ENCODE results near the gene TCHHL1.

Gene TCHHL1
- 0 to 0.24 (median 0) reads per million in 4 experiments for total RNA-seq

- no peak for DNase-seq
These were observed at the start of gene TCHHL1 for GRCh38 chr1:152089014-152089674. TCHHL1 (minus strand) TSS chr1:152089064; CDS start chr1:152088143, 921 bp downstream.

- DNase-seq: no peak
These were observed 48.4 kb upstream of the TCHHL1 start for GRCh38 chr1:152137215-152137614.

GRCh38 chr1:152130186-152130585, 41.3 kb upstream of the TCHHL1 start:
- no peak for DNase-seq

- no peak for DNase-seq
These were observed 38.8 kb upstream of the TCHHL1 start for GRCh38 chr1:152127673-152128072.

- DNase-seq: no peak
These were observed 37.1 kb upstream of the TCHHL1 start for GRCh38 chr1:152125834-152126443.

- no peak for DNase-seq
These were observed 30.1 kb upstream of the TCHHL1 start for GRCh38 chr1:152118915-152119314.

GRCh38 chr1:152115344-152115743, 26.5 kb upstream of the TCHHL1 start, which contains the start of gene TCHH:
TCHH (minus strand) TSS chr1:152115444; CDS start chr1:152114080, 1,364 bp downstream.
- no peak for DNase-seq

GRCh38 chr1:152112885-152113432, 24.1 kb upstream of the TCHHL1 start:
- DNase-seq: no peak

GRCh38 chr1:152112101-152112884, 23.4 kb upstream of the TCHHL1 start:
- no peak for DNase-seq

GRCh38 chr1:152111515-152111968, 22.7 kb upstream of the TCHHL1 start:
- no peak for DNase-seq

GRCh38 chr1:152110860-152111514, 22.1 kb upstream of the TCHHL1 start:
- DNase-seq: no peak

GRCh38 chr1:152110365-152110859, 21.5 kb upstream of the TCHHL1 start:
- DNase-seq: no peak

- DNase-seq: no peak
These were observed 21.1 kb upstream of the TCHHL1 start for GRCh38 chr1:152109998-152110294.

- DNase-seq: no peak
These were observed 20.6 kb upstream of the TCHHL1 start for GRCh38 chr1:152109231-152109997.

GRCh38 chr1:152108882-152109222, 20.0 kb upstream of the TCHHL1 start:
- DNase-seq: no peak

GRCh38 chr1:152107984-152108881, 19.4 kb upstream of the TCHHL1 start:
- no peak for DNase-seq

GRCh38 chr1:152107031-152107983, 18.4 kb upstream of the TCHHL1 start:
- DNase-seq: no peak

- DNase-seq: no peak
These were observed 16.0 kb upstream of the TCHHL1 start for GRCh38 chr1:152104854-152105253.

- no peak for DNase-seq
These were observed 8.1 kb upstream of the TCHHL1 start for GRCh38 chr1:152096931-152097330.

- DNase-seq: no peak
These were observed 2.1 kb downstream of the TCHHL1 start for GRCh38 chr1:152086760-152087159.

Data from effector CD8-positive, alpha-beta T cell (primary cell).